ENCODE results near the gene ZXDC.

DNA sequence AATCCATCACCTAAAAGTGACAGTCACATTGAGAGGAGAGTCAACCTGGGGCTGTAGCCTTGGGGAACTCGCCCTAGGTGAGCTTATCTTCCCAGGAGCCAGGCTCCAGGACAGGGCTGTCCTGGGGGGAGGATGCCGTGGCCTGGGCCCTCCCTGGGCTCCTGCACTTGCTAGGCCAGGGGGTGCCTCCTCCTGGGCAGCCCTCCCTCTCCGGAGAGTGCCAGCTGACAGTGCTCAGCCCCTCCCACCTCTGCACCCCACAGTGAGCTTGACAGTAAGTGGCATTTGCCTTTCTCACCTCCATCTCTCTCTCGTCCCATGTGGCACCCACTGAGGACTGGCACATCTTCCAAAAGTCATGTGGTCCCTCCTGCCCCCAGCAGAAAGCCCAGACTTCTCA lies 22.8 kb upstream of the ZXDC start:
- TF ChIP-seq YY1 (IDR thresholded peaks at IDR 0.05; ENCODE audit: insufficient read depth, insufficient read length) (no peak), ZNF274 (IDR thresholded peaks at IDR 0.05; ENCODE audit: low read depth, low read length) (no peak)
